Activated CD8-positive, alpha-beta T cell treated with anti-CD3 and anti-CD28 coated beads for 36 hours (primary cell): Measurements from ENCODE around the gene ACTBL2. TPM values are rescaled to one million over a fixed set of nuclear protein-coding genes. Genes with fewer than 3 reads are reported as not detected.

Experiments used
- ATAC-seq: fragments of 200-7000 bp; cut with Tn5 transposase; one replicate; pipeline ENCODE4 v1.10.0; 2021; ENCODE audit warnings: mild to moderate bottlenecking, moderate library complexity
- CTCF ChIA-PET: fragments of 350-600 bp; sonication (Branson Sonifier 250); formaldehyde crosslinking; loops from one replicate; lab custom pipeline; 2021; ENCODE audit warnings: antibody characterized with exemption; lab: Charles Lee
- POLR2A ChIA-PET: fragments of 350-600 bp; sonication (Branson Sonifier 250); formaldehyde crosslinking; loops from one replicate; lab custom pipeline; 2021; ENCODE audit warnings: antibody characterized with exemption; lab: Charles Lee
- DNase-seq: peaks from one replicate; pipeline ENCODE4 v3.0.0-alpha.2; 2020
- H3K27ac Mint-ChIP-seq: one replicate; pipeline ENCODE4 v1.8.0; 2021; ENCODE audit warnings: mild to moderate bottlenecking, mixed read lengths
- H3K27me3 Mint-ChIP-seq: one replicate; pipeline ENCODE4 v1.8.0; 2021; ENCODE audit warnings: mixed read lengths
- H3K36me3 Mint-ChIP-seq: one replicate; pipeline ENCODE4 v1.8.0; 2021; ENCODE audit warnings: low read depth, mixed read lengths
- H3K4me1 Mint-ChIP-seq: one replicate; pipeline ENCODE4 v1.8.0; 2021; ENCODE audit warnings: low read depth, mixed read lengths
- H3K4me3 Mint-ChIP-seq: one replicate; pipeline ENCODE4 v1.8.0; 2021; ENCODE audit warnings: mild to moderate bottlenecking, moderate library complexity, mixed read lengths
- H3K9me3 Mint-ChIP-seq: one replicate; pipeline ENCODE4 v1.8.0; 2021; ENCODE audit warnings: mixed read lengths
- CTCF ChIP-seq: fragments of 200-600 bp; IDR thresholded peaks from one replicate; pipeline ENCODE4 v1.8.0; 2022; ENCODE audit warnings: antibody characterized with exemption, mild to moderate bottlenecking
- intact Hi-C: fragments of 100-400 bp; cut with micrococcal nuclease; formaldehyde crosslinking; loops from one replicate; pipeline ENCODE4 v1.10.0; 2022
- total RNA-seq, 2 experiments: library from RNA; stranded (reverse); gene quantifications; one replicate each; pipeline ENCODE4 v1.2.3, GENCODE V29; 2021

The ACTBL2 gene
- total RNA-seq, 2 experiments from 2014 or later, result not detected

- no peak for ATAC-seq
- ChIA-PET POLR2A (no interaction called here), CTCF (no interaction called here)
- Mint-ChIP-seq H3K4me1 (peaks cover 2% of the 10 kb centered on the region), H3K9me3 (peaks cover 4% of the 10 kb centered on the region), H3K4me3 (no peak overlapping the region), H3K36me3 (no peaks in the 10 kb centered on the region), H3K27ac (no peak overlapping the region), H3K27me3 (no peaks in the 10 kb centered on the region)
- TF ChIP-seq CTCF, result no peak
- DNase-seq, result no peak
- intact Hi-C loops, result no loop called here
These were observed 34.6 kb upstream of the ACTBL2 start for GRCh38 chr5:57517250-57517649.

GRCh38 chr5:57513785-57514184, 31.2 kb upstream of the ACTBL2 start:
- DNase-seq (no peak), ATAC-seq (no peak)
- Mint-ChIP-seq H3K4me3 (no peak overlapping the region), H3K27ac (no peak overlapping the region), H3K4me1 (peaks cover 2% of the 10 kb centered on the region), H3K27me3 (peaks cover 13% of the 10 kb centered on the region), H3K9me3 (no peaks in the 10 kb centered on the region), H3K36me3 (no peaks in the 10 kb centered on the region)
- POLR2A ChIA-PET, result interaction anchor here (0.6 kb wide), 2 partner anchors 12 to 211 kb away, joined by 3 read pairs; no protein-coding TSS in a partner anchor
- intact Hi-C loops, result no loop called here
- CTCF ChIA-PET, result interaction anchor here (1.1 kb wide), 1 partner anchor 15 kb away, joined by 4 read pairs; no protein-coding TSS in a partner anchor
- no peak for TF ChIP-seq CTCF

- ChIA-PET CTCF (interaction anchor here (3.2 kb wide), 1 partner anchor 12 kb away, joined by 13 read pairs; no protein-coding TSS in a partner anchor), POLR2A (no interaction called here)
- TF ChIP-seq CTCF, result no peak
- peaks cover 13% of the 10 kb centered on the region for H3K27me3 Mint-ChIP-seq
- no peak overlapping the region for H3K27ac Mint-ChIP-seq
- H3K36me3 Mint-ChIP-seq, result no peaks in the 10 kb centered on the region
- ATAC-seq, result no peak
- peaks cover 2% of the 10 kb centered on the region for H3K4me1 Mint-ChIP-seq
- no peak for DNase-seq
- H3K4me3 Mint-ChIP-seq, result no peak overlapping the region
- H3K9me3 Mint-ChIP-seq, result no peaks in the 10 kb centered on the region
- intact Hi-C loops, result no loop called here
These were observed 28.7 kb upstream of the ACTBL2 start for GRCh38 chr5:57511321-57511720.

- H3K4me3 Mint-ChIP-seq, result no peak overlapping the region
- CTCF ChIA-PET, result interaction anchor here (0.6 to 3.2 kb wide), 2 partner anchors 10 to 264 kb away, joined by 4 to 13 read pairs; no protein-coding TSS in a partner anchor
- DNase-seq (no peak), ATAC-seq (no peak)
- H3K4me1 Mint-ChIP-seq, result peaks cover 2% of the 10 kb centered on the region
- TF ChIP-seq CTCF, result no peak
- H3K27ac Mint-ChIP-seq, result no peak overlapping the region
- H3K36me3 Mint-ChIP-seq, result no peaks in the 10 kb centered on the region
- POLR2A ChIA-PET, result no interaction called here
- H3K9me3 Mint-ChIP-seq, result no peaks in the 10 kb centered on the region
- intact Hi-C loops, result no loop called here
- H3K27me3 Mint-ChIP-seq, result peaks cover 13% of the 10 kb centered on the region
These were observed 27.1 kb upstream of the ACTBL2 start for GRCh38 chr5:57509501-57510260.

- Mint-ChIP-seq H3K4me3 (no peak overlapping the region), H3K27ac (no peak overlapping the region), H3K9me3 (no peaks in the 10 kb centered on the region), H3K36me3 (no peaks in the 10 kb centered on the region), H3K27me3 (peaks cover 13% of the 10 kb centered on the region), H3K4me1 (no peaks in the 10 kb centered on the region)
- intact Hi-C loops, result no loop called here
- CTCF ChIA-PET, result no interaction called here
- POLR2A ChIA-PET, result no interaction called here
- ATAC-seq (no peak), DNase-seq (no peak)
- TF ChIP-seq CTCF, result no peak
These were observed 25.6 kb upstream of the ACTBL2 start for GRCh38 chr5:57508211-57508610.
